DOHH2 (cell line): ENCODE results near the gene RIOX2.

Source experiments
- H3F3A ChIP-seq: fragments of 200-600 bp; sonication (generic), shearing (Covaris generic); 2 replicates; pipeline ENCODE4 v1.6.0; 2016; ENCODE audit warnings: antibody characterized with exemption, mild to moderate bottlenecking; ENCODE audit not compliant: control insufficient read depth, insufficient read depth
- H3K27ac ChIP-seq: fragments of 200-600 bp; sonication (generic); 2 replicates; pipeline ENCODE4 v1.5.1; 2014; ENCODE audit warnings: low read depth, mild to moderate bottlenecking, low read length, moderate library complexity
- H3K27me3 ChIP-seq: fragments of 200-600 bp; sonication (generic); 2 replicates; pipeline ENCODE4 v1.6.1; 2014; ENCODE audit warnings: mild to moderate bottlenecking, low read length, mixed read lengths; ENCODE audit not compliant: control insufficient read depth
- H3K36me3 ChIP-seq: fragments of 200-600 bp; sonication (generic); 2 replicates; pipeline ENCODE4 v1.6.1; 2014; ENCODE audit warnings: mild to moderate bottlenecking, low read length, moderate library complexity, mixed read lengths; ENCODE audit not compliant: control insufficient read depth
- H3K4me1 ChIP-seq: fragments of 200-600 bp; sonication (generic); 2 replicates; pipeline ENCODE4 v1.6.1; 2014; ENCODE audit warnings: mild to moderate bottlenecking, low read length, mixed read lengths; ENCODE audit not compliant: control insufficient read depth
- H3K4me2 ChIP-seq: fragments of 200-600 bp; sonication (generic); 2 replicates; pipeline ENCODE4 v1.6.0; 2014; ENCODE audit warnings: mild to moderate bottlenecking, low read length, moderate library complexity
- H3K4me3 ChIP-seq: fragments of 200-600 bp; sonication (generic); 2 replicates; pipeline ENCODE4 v1.5.1; 2014; ENCODE audit warnings: mild to moderate bottlenecking, low read length, mixed read lengths
- H3K79me2 ChIP-seq: fragments of 200-600 bp; sonication (generic); 2 replicates; pipeline ENCODE4 v1.6.1; 2014; ENCODE audit warnings: mild to moderate bottlenecking, low read length, mixed read lengths; ENCODE audit not compliant: control insufficient read depth
- H3K9me2 ChIP-seq: fragments of 200-600 bp; sonication (generic); replicated peaks from 2 replicates; pipeline ENCODE4 v1.6.1; 2014; ENCODE audit warnings: mild to moderate bottlenecking, low read length, mixed read lengths; ENCODE audit not compliant: control insufficient read depth
- H3K9me3 ChIP-seq: fragments of 200-600 bp; sonication (generic); 2 replicates; pipeline ENCODE4 v1.6.1; 2014; ENCODE audit warnings: antibody characterized with exemption, low read length, mixed read lengths; ENCODE audit not compliant: control insufficient read depth, insufficient read depth
- H4K20me1 ChIP-seq: fragments of 200-600 bp; sonication (generic); 2 replicates; pipeline ENCODE4 v1.6.0; 2014; ENCODE audit warnings: low read depth, mild to moderate bottlenecking, antibody characterized with exemption, low read length, moderate library complexity; ENCODE audit not compliant: control insufficient read depth, insufficient read depth
- CTCF ChIP-seq: fragments of 200-600 bp; sonication (generic); IDR thresholded peaks from one replicate; pipeline ENCODE4 v1.5.1; 2014; ENCODE audit warnings: antibody characterized with exemption, mild to moderate bottlenecking, low read depth, low read length; ENCODE audit not compliant: poor library complexity, severe bottlenecking
- EZH2phosphoT487 ChIP-seq: fragments of 200-600 bp; sonication (generic); IDR thresholded peaks from 2 replicates; pipeline ENCODE4 v1.6.1; 2017; ENCODE audit warnings: borderline replicate concordance, mild to moderate bottlenecking, antibody characterized with exemption, low read length, moderate library complexity, mixed read lengths

The RIOX2 gene

GRCh38 chr3:97983933-97984491, 11.8 kb upstream of the RIOX2 start:
- no peaks in the 10 kb centered on the region for H3K4me1 ChIP-seq
- TF ChIP-seq EZH2phosphoT487, result no peak
- no peak for TF ChIP-seq CTCF
- no peaks in the 10 kb centered on the region for H3K9me2 ChIP-seq
- no peak overlapping the region for H3K4me2 ChIP-seq
- H4K20me1 ChIP-seq, result no peaks in the 10 kb centered on the region
- H3K9me3 ChIP-seq, result peaks cover 3% of the 10 kb centered on the region; the same call in 1 of the 2 replicates
- H3K4me3 ChIP-seq, result no peak overlapping the region
- no peak overlapping the region for H3K27ac ChIP-seq
- H3F3A ChIP-seq, result no peaks in the 10 kb centered on the region
- no peaks in the 10 kb centered on the region for H3K79me2 ChIP-seq
- H3K36me3 ChIP-seq, result no peaks in the 10 kb centered on the region
- peaks cover 2% of the 10 kb centered on the region; the same call in 1 of the 2 replicates for H3K27me3 ChIP-seq

GRCh38 chr3:97981886-97982285, 9.7 kb upstream of the RIOX2 start:
- H3K9me2 ChIP-seq, result no peaks in the 10 kb centered on the region
- no peak overlapping the region for H3K4me3 ChIP-seq
- no peak overlapping the region for H3K27ac ChIP-seq
- no peak overlapping the region for H3K4me2 ChIP-seq
- no peaks in the 10 kb centered on the region for H3K79me2 ChIP-seq
- no peaks in the 10 kb centered on the region for H3K36me3 ChIP-seq
- H3F3A ChIP-seq, result no peaks in the 10 kb centered on the region
- peaks cover 2% of the 10 kb centered on the region; the same call in 1 of the 2 replicates for H3K27me3 ChIP-seq
- no peaks in the 10 kb centered on the region for H4K20me1 ChIP-seq
- no peaks in the 10 kb centered on the region for H3K4me1 ChIP-seq
- TF ChIP-seq EZH2phosphoT487 (no peak), CTCF (no peak)
- H3K9me3 ChIP-seq, result no peaks in the 10 kb centered on the region

GRCh38 chr3:97979610-97980009, 7.4 kb upstream of the RIOX2 start:
- peaks cover 2% of the 10 kb centered on the region; the same call in 1 of the 2 replicates for H3K27me3 ChIP-seq
- TF ChIP-seq CTCF, result no peak
- no peak for TF ChIP-seq EZH2phosphoT487
- H3K4me1 ChIP-seq, result peaks cover 7% of the 10 kb centered on the region
- no peaks in the 10 kb centered on the region for H3K36me3 ChIP-seq
- H3K4me3 ChIP-seq, result no peak overlapping the region
- no peak overlapping the region for H3K27ac ChIP-seq
- H3F3A ChIP-seq, result no peaks in the 10 kb centered on the region
- no peak overlapping the region for H3K4me2 ChIP-seq
- no peaks in the 10 kb centered on the region for H3K9me3 ChIP-seq
- H3K9me2 ChIP-seq, result no peaks in the 10 kb centered on the region
- no peaks in the 10 kb centered on the region for H4K20me1 ChIP-seq
- H3K79me2 ChIP-seq, result no peaks in the 10 kb centered on the region
